NCI-H2029 treated with DMSO at 0.1 percent for 48 hours (cell line): ENCODE measurements around the gene HEPACAM2.

Experiments used
- DNase-seq: peaks from one replicate; lab custom pipeline; 2025; lab: John Stamatoyannopoulos, UW

The HEPACAM2 gene

DNA sequence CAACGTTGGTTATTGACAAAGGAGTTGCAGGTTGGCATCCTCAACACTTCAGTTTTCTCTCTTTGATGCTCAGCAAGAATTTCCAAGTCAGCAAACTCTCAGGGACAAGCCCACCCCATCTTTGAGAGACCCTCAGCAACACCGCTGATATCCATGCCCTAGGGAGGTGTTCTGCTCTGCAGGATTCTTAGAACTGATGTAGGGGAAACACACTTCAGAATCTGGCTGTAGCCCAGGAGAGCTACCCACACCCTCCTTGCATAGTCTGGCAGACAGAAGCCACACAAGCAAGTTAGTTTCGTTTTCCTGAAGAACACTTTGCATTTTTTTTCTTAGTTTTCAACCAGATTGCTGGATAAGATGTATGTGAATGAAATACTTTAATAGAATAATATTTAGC, 78.9 kb downstream of the HEPACAM2 start:
- DNase-seq = no peak

DNA sequence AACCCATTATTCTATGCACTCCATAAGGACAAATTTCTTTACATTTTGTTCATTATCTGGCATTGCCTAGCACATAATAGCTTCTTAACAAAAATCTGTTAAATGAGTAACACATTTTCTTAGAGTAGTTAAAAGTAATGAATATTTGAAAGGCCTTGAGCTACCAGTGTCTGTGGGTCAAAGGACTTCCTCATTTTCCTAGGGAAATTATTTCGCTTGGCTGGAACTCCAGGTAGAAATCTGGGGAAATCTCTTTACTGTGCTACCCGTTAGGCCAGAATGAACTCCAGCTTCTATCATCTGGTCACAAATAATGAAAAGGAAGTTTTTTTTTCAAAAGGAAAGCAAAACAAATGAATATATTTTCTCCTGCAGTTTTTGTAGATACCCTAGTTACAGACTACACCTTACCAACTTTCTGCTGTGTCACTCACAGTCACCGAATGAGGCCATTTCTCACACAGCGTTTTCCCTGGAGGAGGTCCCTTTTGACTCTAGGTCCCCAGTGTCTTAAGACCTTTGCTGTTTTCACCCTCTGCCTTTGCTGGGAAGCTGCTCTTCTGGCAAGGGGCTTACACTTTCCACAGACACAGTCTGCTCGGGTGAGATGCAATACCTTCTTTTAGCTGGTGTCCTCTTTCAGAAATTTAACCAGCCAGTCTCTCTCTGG, 79.7 kb downstream of the HEPACAM2 start:
- no peak for DNase-seq

DNA sequence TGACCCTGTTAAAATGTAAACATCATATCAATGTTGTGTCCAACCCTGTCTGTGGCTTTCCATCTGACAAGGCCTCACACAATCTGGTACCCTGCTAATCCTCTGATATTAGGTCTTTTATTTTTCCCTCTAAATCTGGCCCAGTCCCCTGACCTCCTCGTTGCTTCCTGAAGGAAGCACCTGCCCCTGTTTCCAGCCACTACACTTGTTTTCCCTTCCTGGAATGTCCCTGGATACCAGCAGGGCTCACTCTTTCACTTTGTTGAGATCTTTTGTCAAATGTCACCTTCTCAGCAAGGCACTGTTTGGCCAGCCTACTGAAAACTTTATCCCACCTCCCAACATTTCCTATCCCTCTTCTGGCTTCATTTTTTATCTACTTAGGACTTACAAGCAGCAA, 80.2 kb downstream of the HEPACAM2 start:
- DNase-seq = no peak

DNA sequence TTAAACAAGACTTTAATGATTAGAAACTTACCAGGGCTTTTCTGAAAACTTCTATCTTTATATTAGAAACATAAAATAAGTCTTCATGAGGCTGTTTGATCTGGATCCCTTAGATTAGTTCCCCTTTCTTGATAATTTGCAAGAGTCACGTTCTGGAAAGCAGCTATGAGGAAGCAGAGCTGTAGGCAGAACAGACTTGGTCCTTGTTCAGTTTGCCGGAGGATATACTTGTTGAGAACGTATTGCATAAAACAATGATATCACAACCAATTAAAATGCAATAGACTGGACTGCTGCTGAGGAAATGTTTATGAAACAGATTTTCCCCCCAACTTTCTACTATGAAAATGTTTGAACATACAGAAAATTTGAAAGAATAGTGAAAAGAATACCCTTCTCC, 80.9 kb downstream of the HEPACAM2 start:
- no peak for DNase-seq

DNA sequence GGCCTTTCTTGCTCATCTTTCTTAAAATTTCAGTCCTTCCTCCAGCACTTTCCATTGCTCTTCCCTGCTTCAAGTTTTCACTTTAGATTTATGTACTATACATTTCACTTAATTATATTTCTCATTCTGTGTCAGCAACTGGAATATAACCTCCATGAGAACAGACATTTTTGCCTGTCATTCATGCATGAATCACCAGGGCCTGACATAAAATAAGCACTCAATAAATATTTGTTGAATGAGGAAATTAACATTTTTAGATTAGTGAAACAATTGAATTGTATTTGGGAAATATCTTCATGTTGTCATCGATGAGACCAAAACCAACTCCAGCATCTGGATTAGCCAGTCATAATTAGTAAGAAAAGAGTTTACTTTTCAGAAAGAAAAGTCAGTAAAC, 84.1 kb downstream of the HEPACAM2 start:
- no peak for DNase-seq

DNA sequence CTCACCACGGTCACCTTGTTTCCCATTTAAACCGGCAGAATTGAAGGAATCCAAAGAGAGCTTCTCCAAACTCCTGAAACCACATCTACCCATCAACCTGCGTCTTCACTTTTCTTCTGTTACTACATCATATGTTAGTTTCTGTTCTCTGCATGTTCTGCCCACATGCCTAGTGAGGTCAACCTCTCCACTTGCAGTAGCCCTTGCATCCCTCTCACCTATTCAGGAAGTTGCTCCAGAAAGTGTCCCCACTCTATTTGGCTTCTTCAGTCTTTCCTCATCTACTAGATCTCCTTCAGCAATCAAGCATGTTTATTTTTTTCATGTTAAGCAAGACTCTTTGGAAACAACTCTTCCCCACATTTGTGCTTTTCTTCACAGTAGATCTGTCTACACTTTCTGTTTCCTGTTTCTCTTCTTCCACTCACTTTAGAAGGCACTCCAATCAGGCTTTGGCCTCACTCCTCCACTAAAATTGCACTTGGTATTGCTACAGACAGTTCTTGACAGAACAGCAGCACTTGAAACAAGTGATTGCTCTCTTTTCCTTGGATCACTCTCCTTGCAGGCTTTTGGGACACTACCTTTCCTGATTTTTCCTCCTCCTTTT, 85.6 kb downstream of the HEPACAM2 start:
- DNase-seq = no peak

DNA sequence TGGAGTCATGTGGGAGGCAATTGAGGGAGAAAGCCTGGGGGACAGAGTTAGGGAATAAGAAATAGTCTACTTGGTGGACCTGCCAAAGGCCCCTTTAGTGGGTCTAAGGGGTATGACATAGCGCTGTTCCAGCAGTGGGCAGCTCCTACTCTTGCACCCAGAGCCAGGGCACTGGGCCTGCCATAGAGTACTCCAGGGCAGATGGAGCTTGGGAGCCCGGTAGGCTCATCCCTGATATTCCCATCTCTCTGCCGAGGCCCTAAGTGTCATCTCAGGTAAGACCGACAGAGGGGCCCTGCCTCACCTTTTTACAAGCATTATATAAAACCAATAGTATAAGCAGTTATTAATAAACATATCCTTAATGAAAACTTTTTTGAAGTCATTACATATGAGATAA, 87.7 kb downstream of the HEPACAM2 start:
- no peak for DNase-seq
